HG03159 (cell line): ENCODE data around the gene EHBP1.
A peak's percentile ranks its signal among the peaks of the same experiment; 100 is the strongest.

Experiments used
- ATAC-seq: cut with Tn5 transposase; IDR thresholded peaks from one replicate; pipeline ENCODE4 v1.9.1; 2021; ENCODE audit warnings: mild to moderate bottlenecking, moderate library complexity; ENCODE audit not compliant: unreplicated experiment

The EHBP1 gene

DNA sequence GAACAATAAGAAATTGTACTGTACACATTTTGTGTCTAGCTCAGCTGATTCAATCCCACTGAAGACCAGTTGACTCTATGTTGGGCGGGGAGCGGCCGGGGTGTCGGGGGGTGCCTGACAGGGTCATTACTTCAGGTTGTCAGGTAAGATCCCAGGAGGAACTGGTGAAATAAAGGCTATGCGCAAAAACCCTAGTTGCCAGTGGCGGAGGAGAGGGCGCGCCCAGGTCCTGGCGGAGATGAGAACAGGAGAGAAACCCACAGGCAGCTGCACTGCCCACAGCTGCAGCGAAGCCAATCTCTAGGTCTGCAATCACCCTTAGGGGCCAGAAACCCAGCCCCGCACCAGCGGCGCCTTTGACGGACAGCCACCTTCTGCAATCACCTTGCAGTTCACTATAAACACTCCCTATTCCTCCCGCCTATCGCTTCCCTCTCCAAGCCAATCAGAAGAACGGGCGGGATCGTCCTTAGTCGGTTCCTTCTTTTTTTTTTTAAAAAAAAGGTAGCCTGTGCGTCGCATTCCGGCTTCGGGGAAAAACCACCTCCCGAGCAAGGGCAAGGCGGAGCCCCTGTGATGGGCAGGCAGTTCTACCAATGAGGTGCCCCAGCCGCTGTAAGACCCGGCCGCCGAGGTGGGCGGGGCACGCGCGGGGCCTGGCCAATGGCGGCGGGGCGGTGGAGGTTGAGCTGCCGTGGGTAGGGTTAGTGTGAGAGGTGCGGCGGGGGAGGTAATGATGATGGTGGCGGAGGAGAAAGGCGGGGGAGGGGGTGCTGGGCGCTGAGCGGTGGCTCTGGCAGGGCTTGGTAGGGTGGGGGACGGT lies at the start of gene EHBP1:
EHBP1 (plus strand) TSS at position 707 of the 823 bp plus-strand sequence. CDS start 1,479 bp downstream, outside the sequence.
- peak; percentile 96 for ATAC-seq

DNA sequence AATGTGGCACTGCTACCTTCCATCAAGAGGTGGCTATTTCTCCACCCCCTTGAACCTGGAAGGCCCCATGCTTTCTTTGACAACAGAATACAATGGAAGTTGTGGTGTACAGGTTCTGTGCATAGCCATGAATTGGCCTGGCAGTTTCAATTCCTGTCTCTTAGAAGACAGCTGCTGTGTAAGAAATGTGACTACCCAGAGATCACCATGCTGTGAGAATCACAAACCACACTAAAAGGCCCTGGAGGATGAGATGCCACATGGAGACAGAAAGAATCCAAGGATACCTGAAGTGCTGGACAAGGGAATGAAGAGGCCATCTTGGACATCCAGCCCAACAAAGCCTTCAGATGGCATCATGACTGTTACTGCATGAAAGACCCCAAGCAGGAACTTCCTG lies 47.7 kb upstream of the EHBP1 start:
- ATAC-seq: peak; percentile 50

DNA sequence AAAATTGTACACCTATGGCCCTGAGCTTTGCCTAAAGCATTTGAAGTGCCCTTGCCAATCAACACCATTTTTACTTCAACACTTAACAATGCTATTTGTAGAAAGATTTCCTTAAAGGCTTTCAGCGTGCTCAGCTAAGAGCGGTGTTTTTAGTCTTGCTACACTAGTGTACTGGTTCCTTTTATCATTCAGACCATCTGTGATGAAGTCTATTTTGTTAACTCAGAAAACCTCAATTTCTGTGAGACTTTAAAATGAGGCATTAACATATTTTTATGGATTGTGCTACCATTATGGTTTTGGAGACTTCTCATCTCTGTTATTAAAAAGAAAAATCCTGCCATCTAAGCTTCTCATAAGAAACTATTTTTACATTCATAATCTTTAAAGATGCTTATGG lies 46.6 kb upstream of the EHBP1 start:
- no peak for ATAC-seq

DNA sequence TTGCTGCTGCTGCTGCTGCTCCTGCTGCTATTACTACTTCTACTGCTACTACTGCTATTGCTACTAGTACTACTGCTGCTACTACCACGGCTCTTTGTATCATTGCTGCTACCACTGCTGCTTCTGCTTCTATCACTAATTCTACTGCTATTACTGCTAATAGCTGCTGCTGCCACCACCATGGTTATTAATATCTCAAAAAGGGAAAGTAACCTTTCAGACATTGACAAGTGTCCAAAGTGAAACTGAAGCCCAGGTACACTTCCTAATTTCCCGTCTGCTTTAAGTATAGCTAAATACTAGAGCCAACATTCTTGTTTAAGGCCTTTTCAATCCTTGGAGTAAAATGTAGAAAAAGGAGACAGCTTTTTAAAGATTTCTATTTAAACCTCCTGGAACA lies 45.4 kb upstream of the EHBP1 start:
- ATAC-seq: peak; percentile 84

DNA sequence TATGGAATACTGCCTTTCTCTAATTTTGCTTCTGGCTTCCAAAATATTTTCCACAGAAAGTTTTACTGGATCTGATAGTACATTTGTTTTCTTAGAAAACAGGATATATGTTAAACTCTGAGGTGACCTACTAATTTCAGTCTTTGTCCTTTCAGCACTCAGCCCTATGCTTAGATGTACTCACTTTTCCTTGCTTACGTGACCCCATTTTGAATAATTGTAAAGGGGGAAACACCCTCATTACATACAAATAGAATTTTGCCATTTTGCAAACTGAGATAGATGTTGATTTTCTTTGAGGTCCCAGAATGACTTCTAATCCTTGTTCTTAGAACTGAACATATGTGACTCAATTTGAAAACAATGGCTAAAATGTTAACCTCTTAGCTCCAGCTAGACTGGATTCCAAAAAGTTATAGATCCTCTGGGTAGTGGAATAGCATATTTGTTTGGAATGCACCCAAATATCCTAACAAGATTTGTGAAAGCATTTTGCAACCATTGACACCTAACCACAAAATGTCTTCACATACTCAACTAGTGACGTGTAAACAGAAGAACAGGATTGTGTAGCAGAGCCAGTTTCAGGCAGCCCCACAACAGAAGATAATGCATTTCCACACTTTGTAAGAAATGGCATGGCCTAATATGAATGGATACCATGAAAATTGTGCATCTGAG lies 44.8 kb upstream of the EHBP1 start:
- ATAC-seq: no peak

DNA sequence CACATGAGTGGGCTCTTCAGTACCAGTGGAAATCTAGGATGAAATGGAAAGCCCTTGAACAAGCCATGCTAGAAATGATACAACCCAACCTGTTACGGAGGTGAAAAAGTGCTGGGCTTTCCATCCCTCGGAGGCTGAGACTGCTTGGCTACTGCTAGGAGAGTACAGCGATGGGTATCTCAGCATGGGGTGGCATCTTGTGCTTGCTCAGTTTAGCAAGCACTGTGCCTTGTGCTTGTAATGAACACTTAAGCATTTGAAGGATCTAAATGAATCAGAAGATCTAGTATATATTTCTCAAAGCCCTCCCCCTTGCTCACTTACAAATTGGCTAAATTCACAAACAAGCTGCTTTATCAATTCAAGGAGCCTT lies 44.3 kb upstream of the EHBP1 start:
- ATAC-seq: no peak

DNA sequence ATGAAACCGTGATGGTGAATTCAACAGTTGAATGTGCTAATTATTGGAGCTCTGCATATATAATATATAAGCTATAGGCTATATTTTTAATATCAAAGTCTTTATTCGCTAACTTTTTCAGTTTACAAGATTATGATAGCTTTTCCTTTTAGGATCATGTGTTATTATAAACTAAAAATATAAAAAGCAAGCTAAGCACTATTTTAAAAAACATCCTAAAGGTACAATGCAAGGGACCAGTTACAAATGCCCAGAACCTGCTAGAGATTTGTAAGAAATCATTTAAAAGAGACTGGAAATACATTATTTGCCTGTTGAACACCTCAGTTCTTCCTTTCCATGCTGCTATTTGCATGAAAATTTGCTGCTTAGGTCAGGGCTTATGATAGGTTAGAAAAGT lies 43.4 kb upstream of the EHBP1 start:
- no peak for ATAC-seq

DNA sequence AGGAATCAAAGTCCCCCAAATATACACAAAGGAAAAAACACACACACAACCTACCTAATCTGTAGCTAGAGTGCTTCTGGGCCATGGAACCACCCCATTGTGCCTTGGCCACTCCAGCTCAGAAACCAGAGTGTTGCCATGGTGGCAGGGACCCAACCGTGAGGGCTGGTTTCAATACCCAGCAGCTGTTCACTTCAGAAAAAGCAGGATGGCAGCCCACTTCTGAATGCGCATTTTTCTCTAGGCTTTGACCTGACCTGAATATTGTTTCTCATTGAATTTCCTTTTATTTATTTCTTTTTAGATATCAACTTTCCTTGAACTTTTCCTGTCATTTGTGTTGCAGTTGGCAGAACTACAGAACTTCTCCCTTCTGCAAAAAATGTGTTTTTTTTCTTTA lies 43.0 kb upstream of the EHBP1 start:
- ATAC-seq: no peak

DNA sequence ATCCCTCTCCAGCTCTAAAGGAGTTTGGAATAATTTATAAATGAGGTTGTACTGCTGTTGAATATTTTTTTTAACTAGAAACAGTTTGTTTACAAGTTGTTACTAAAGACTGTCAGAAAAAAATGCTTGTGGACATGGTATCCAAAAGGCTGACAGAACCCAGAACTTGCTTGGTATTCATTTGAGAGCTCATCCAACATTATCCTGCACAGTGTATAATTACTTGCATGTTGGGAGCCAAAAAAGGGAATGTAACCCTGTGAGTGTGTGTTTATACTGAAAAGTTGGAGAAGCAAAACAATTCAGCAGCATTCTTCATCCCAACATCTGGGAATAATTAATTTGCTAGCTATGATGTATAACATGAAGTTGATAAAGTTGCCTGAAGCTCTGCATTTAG lies 42.1 kb upstream of the EHBP1 start:
- ATAC-seq: no peak

DNA sequence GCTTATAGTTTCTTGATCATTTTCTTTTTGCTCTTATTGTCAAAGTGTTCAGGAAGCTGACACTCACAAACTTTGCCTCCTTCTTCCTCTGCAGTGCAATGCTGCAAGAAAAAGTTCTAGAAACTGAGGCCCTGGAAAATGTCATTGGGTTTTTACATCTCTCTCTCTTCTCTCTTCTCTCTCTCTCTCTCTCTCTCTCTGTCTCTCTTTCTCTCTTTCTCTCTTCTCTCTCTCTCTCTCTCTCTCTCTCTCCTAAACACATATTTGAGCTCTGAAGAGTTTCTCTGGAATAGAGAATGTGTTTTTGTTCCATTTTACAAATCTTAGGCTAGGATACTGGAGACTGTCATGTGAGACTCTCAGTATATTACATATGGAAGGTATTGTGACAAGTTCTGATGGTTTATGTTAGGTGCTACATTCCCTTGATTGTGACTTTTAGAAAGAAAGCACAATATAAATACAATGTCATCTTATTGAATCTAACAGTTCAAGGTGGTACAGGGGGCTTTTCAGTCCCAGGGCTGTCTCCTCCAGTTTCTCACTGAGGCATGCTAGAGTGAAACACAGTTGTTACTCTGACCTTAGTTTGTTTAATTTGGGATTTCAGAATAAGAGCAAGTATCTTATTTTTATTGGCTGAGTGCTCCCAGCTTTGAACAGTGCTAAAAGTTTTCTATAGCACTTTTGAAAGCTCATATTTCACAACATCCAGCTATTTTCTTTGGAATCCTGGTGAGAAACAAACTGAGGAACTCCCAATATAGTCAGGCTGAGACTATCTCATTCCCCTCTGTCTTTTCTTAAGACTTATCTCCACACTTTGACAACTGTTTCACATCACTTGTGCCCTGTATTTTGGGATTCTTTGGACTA lies 41.4 kb upstream of the EHBP1 start:
- ATAC-seq: no peak

DNA sequence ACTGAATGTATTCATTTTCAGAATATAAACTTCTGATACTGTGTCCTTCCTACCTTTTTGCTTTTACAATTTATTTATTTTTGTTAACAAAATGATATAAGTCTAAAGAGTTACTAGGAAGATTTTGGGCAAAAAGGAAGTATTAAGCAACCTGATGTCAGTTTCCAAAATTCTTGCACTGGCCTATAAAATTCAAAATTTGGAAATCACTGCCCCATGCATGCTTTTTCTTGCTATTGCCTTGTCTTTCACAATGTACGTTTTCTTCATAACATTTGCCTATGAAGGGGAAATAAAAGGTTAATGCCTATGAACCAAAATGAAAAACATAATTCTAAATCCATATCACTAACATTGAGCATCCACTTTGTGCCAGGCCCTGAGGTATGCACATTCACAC lies 40.1 kb upstream of the EHBP1 start:
- ATAC-seq: no peak

DNA sequence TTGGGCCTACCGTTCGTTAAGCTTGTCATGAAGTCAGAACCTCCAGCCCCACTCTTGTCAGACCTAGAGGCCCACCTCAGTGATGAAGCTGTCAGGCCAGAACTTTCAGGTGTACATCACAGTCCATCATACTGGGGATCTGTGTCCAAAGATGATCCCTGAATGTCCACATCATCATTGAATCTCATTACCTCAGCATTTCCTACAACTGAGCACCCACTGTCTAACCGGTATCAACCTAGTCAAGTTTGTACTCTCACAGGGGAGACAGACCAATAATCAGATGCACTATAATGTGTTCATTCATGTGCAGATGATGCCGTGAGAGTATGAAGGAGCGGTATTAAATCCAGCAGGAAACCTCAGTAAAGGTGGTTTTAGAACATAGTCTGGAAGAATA lies 36.3 kb upstream of the EHBP1 start:
- no peak for ATAC-seq

DNA sequence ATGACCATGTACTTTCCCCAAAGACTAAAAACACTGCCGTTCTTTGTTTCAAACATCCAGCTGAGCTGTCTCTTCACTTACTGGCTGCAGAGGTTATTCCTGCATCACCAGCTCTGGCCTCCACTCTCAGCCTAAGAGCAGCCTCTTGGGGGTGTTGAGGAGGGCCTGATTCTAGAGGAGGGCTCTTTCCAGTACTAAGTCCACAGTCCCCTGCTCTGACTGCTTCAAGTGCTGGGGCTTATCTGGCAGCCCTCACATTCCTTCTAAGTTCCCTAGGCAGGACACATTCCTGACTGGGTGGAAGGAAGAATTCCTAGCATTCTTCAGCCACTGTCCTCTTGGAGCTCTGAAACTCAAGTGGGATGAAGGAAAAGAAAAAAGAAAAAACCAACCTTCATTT lies 32.9 kb upstream of the EHBP1 start:
- no peak for ATAC-seq

DNA sequence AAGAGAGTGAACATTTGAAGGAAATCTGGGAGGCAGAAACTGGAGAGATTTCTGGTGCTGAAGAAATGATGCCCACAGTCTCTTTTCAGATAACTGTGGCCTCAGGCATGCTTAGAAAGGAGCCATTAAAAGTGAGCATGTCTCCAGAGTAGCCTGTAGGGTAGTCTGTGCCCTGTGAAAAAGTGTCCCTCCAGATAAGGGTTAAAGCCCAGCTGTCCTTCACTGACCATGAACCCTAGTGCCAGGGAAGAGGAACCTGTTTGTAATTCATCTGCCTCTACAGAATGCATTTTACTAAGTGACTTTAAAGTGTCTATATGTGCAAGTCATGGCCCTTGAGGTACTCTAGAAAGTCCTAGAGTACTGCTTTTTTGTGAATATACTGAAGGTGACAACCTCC lies 30.5 kb upstream of the EHBP1 start:
- ATAC-seq: no peak

DNA sequence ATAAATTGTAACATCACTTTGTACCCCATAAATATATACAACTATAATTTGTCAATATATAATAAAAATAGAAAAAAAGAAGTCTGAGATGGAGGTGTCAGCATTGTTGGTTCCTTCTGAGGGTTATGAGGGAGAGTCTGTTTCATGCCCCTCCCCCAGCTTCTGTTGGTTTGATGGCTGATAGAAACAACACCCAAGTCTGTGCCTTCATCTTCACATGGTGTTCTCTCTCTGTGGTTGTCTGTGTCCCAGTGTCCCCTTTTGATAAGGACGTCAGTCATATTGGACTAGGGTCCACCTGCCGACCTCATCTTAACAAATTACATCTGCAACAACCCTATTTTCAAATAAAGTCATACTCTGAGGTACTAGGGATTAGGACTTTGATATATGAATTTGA lies 20.3 kb upstream of the EHBP1 start:
- no peak for ATAC-seq

DNA sequence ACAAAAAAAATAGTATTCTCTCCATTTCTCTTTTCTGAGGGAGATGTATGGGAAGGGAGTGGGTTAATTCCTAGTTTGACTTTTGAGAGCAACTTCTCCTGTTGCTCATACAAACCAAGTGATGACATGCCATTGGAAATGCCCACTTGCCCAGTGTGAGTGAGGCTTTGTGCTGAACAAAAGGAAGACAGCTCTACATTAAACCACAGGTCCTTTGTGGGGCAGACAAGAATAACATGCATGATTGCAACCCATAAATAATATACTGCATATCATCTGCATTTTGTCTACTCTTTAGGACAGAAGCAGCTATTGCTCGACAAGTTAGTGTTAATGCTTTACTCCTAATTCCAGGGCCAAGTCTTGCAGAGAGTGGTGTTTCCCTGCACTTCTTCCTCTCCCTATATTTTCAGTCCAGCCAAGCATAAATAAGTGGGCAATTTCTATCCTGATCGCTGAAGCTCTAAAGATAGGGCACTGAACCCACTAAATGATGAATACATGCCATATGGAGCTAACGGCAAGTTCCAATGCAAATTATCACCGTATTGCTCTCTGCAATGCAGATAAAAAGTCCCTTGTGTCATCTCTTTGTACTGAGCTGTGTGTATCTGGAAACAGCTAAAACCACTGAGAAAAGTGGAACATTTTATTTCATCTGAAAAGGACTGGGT lies 19.4 kb upstream of the EHBP1 start:
- ATAC-seq: no peak

DNA sequence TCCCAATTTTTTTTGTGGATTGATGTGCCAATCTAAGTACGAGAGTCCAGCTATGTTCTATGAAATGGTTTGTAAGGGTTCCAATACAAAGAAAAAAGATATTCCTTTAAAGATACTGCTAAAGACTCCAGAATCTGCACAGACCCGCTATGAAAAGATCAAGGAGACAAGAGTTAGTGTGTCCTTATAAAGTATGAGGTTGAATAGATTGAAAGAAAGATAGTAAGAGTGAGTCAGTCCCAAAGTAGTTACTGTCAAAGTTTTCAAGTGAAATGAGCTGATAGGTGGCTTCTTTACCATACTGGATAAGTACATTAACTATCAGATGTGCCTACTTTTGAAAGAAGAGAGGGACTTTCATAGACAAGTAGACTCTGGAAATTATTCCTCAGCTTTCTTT lies 17.9 kb upstream of the EHBP1 start:
- no peak for ATAC-seq

DNA sequence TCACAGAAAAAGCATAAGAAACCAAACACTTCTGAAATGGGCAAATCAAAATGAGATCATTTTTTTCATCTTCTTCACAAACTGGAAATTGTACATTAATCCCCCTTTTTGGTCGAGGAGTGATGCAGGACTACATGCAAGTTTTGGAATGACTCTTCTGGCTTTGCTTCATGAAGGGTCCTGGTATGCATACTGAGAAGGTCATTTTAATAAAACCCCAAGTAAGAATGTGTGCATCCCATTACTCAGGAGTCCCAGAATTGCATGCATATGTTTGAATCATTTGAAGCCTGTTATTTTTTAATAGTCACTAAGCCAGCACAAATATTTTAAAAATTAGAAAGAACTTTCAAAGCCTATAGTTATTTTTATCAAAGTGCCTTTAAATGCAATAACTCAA lies 16.7 kb upstream of the EHBP1 start:
- no peak for ATAC-seq

DNA sequence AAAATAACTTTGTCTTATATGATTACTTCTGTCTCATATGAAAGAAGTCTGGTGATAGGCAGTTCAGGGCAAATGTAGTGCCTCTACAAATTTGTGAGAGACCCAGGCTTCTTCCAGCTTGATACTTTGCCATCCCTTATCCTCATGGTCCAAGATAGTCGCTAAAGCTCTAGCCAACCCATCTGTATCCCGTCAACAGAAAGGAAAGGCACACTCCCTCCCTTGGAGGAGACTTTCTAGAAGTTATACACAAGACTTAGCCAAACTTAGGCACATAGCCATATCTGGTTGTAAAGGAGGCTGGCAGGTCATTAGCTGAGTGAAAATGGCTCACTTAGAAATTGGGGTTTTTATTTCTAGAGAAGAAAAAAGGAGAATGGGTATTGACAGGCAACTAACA lies 14.3 kb upstream of the EHBP1 start:
- no peak for ATAC-seq

DNA sequence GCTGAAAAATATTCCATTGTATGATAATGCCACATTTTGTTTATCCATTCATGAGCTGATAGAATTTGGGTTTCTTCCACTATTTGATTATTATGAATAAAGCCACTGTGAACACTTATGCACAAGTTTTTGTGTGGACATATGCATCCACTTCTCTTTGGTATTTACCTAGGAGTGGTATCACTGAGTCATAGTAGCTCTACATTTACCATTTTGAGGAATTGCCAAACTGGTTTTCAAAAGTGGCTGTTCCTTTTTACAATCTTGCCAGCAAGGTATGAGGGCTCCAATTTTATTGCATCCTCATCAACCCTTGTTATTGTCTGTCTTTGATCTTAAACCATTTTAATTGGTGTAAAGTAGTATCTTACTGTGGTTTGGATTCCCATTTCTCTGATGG lies 13.3 kb upstream of the EHBP1 start:
- ATAC-seq: no peak

DNA sequence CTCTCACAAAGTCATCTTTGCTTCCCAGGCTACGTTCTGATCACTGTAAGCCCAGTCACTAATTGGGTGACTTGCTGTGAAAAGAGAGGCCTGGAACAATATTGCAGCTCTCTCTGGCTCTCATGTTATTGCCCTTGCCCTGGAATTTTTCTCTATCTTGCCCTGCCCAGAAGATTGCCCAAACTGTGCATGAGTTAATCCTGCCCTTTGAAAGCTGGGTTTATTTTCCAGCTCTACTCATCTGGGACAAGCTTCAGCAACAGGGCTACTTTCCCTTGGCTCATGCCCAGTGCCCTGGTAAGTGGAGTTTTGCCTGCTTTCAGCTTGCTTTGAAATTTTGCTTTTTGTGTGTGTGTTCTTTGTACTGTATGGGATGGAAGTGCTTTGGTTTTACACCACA lies 6.9 kb upstream of the EHBP1 start:
- ATAC-seq: no peak
